ENCODE measurements around the gene PRSS57. TPM values are rescaled to one million over a fixed set of nuclear protein-coding genes. Genes with fewer than 3 reads are reported as not detected.

Gene PRSS57
- total RNA-seq (2021; fragmentation: NEBNext Ultra II Directional; extraction: Animal tissue kit (Norgen Biotek cat#: 25700)) (not detected in 2 replicates), polyA plus RNA-seq (2011; rRNA removed) (0.09 TPM in 1 of 2 replicates, not detected in the other), polyA minus RNA-seq (2011; rRNA and poly(A)+ RNA removed) (0.22 TPM in 1 of 2 replicates, not detected in the other)
- 0.18 TPM for polyA plus RNA-seq (2011; cell fraction: cytosol; rRNA removed)
- not detected for polyA plus RNA-seq (2011; cell fraction: nucleus; rRNA removed)
- polyA plus RNA-seq (2012, experiment 1 of 2): not detected in 4 replicates
- polyA plus RNA-seq (2012, experiment 2 of 2): not detected
- polyA plus RNA-seq (2013, experiment 1 of 2): 0.04 TPM
- 0.07 TPM for polyA plus RNA-seq (2013, experiment 2 of 2)
- polyA minus RNA-seq (2011; cell fraction: cytosol; rRNA and poly(A)+ RNA removed): not detected
- not detected for polyA minus RNA-seq (2011; cell fraction: nucleus; rRNA and poly(A)+ RNA removed)
- long read RNA-seq, experiment 1: 0 reads
- long read RNA-seq, experiment 2: 0 reads

DNA sequence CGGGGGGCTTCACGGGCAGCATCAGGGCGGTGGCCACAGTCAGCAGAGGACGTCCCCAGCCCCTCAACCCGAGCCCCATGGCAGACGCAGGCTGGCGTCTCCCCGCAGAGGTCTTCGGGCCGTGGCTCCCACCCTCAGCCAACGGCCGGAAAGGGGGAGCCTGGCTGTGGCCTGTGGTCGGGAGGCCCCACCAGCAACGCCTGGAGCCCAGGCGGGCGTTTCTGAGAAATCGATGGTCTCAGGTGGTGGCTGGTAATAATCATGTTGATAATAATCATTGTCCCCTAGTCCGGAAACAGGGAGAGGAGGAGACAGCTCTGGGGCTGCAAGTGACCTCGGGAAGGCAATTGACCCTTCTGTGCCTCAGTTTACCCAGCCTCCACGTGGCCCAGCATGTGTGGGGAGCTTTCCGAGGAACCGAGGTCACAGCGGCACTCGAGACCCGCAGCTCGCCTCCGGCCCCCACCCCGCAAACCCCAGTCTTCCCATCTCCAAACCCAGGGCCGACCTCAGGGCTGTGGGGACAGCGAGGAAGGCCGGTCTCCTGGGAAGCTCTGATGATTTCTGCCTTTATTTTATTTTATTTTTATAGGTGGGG is at the start of gene PRSS57:
TSS of gene PRSS57 (minus strand) at position 101 of the 598 bp plus-strand sequence. CDS start at position 79, 22 bp downstream.
- Histone ChIP-seq H3K56ac (replicated peaks; ENCODE audit: insufficient read length, low read depth, low read length) (no peak within 1 kb of the TSS), H4K20me1 (replicated peaks in 1 of 2; ENCODE audit: control insufficient read depth in 1 of 2, insufficient read depth in 2 of 2, low read length in 2 of 2) (no peaks in the 10 kb centered on the region), H3K4me1 (replicated peaks in 1 of 4; ENCODE audit: control insufficient read depth in 3 of 4, insufficient read depth in 4 of 4, low read length in 3 of 4) (no peaks in the 10 kb centered on the region), H3K36me3 (ENCODE audit: control insufficient read depth in 2 of 4, insufficient read depth in 4 of 4, low read length in 3 of 4) (no peaks in the 10 kb centered on the region), H4K8ac (ENCODE audit: extremely low read depth, insufficient read depth, low read length) (no peak within 1 kb of the TSS; the same call in 1 of the 2 replicates), H2AFZ (ENCODE audit: low read length) (no peak within 1 kb of the TSS), H3K23ac (ENCODE audit: insufficient read length) (no peak within 1 kb of the TSS), H3K9ac (replicated peaks in 1 of 4; ENCODE audit: extremely low read depth in 1 of 4, low read depth in 3 of 4, low read length in 3 of 4) (no peak within 1 kb of the TSS), H3K4me3 (ENCODE audit: extremely low read depth in 1 of 4, insufficient read depth in 2 of 4, low read depth in 3 of 4, low read length in 4 of 4) (no peak within 1 kb of the TSS), H3K18ac (ENCODE audit: extremely low read depth, low read length) (no peak within 1 kb of the TSS), H2BK5ac (ENCODE audit: low read depth, low read length) (no peak within 1 kb of the TSS), H3K79me2 (ENCODE audit: control insufficient read depth in 1 of 2, insufficient read depth in 2 of 2, low read length in 2 of 2) (no peaks in the 10 kb centered on the region), H2AK5ac (ENCODE audit: low read depth, low read length) (no peak within 1 kb of the TSS), H4K91ac (replicated peaks; ENCODE audit: insufficient read length, low read length) (no peak within 1 kb of the TSS), H2BK120ac (replicated peaks; ENCODE audit: low read depth, low read length) (no peak within 1 kb of the TSS), H3K14ac (ENCODE audit: insufficient read length) (no peak within 1 kb of the TSS), H2BK20ac (ENCODE audit: low read length) (no peak within 1 kb of the TSS), H3K27me3 (replicated peaks in 1 of 4; ENCODE audit: control insufficient read depth in 3 of 4, extremely low read depth in 1 of 4, insufficient read depth in 3 of 4, low read length in 3 of 4) (no peaks in the 10 kb centered on the region), H3K23me2 (ENCODE audit: low read depth, low read length) (no peaks in the 10 kb centered on the region), H2BK12ac (ENCODE audit: low read depth, low read length) (no peak within 1 kb of the TSS), H3K9me3 (ENCODE audit: insufficient read depth in 2 of 2, low read depth in 1 of 2, low read length in 1 of 2) (no peaks in the 10 kb centered on the region), H3K4me2 (ENCODE audit: insufficient read depth in 1 of 2, low read depth in 2 of 2, low read length in 2 of 2) (no peak within 1 kb of the TSS), H2BK15ac (ENCODE audit: low read length) (no peak within 1 kb of the TSS), H3K27ac (ENCODE audit: low read depth, low read length) (no peak within 1 kb of the TSS), H4K5ac (ENCODE audit: insufficient read length, low read depth, low read length) (no peak within 1 kb of the TSS), H3K4ac (replicated peaks; ENCODE audit: insufficient read length, low read depth, low read length) (no peak within 1 kb of the TSS), H3K79me1 (ENCODE audit: low read depth, low read length) (no peaks in the 10 kb centered on the region)
- WGBS, 2 experiments (ENCODE audit: extremely low coverage in 1 of 2, insufficient coverage in 1 of 2, insufficient read length in 1 of 2, insufficient replicate concordance in 2 of 2, low coverage in 1 of 2, low lambda C conversion rate in 2 of 2, missing lambda C conversion rate in 1 of 2): 87% methylated on average over 24 of the region's 31 CpGs; no CpG with 5 or more reads in 1 of the 2 experiments
- POLR2A ChIA-PET (ENCODE audit: partially characterized antibody): interaction anchor here (1.2 kb wide), 1 partner anchor 14 kb away, joined by 3 read pairs; no protein-coding TSS in a partner anchor
- FAIRE-seq (no peak), DNase-seq (ENCODE audit: low read depth in 1 of 2, low spot score in 2 of 2) (no peak)
- CTCF ChIA-PET (ENCODE audit: partially characterized antibody): interaction anchor here (0.8 to 1.2 kb wide), 2 partner anchors 13 to 25 kb away, joined by 3 to 4 read pairs; no protein-coding TSS in a partner anchor
- TF ChIP-seq FOSL1 (IDR thresholded peaks at IDR 0.05; ENCODE audit: insufficient read depth, low read depth, low read length) (no peak), BRCA1 (IDR thresholded peaks at IDR 0.05; ENCODE audit: low read depth, low read length) (no peak), RNF2 (IDR thresholded peaks at IDR 0.05; ENCODE audit: borderline replicate concordance, low read depth, low read length, missing control alignments, poor library complexity, severe bottlenecking) (no peak), YY1 (IDR thresholded peaks at IDR 0.05; ENCODE audit: low read depth, low read length) (no peak), SP4 (IDR thresholded peaks at IDR 0.05; ENCODE audit: low read length) (no peak), ASH2L (IDR thresholded peaks at IDR 0.05; ENCODE audit: low read length) (no peak), BCL11A (IDR thresholded peaks at IDR 0.05; ENCODE audit: low read depth in 2 of 2, low read length in 2 of 2) (no peak), GABPA (IDR thresholded peaks at IDR 0.05; ENCODE audit: borderline replicate concordance, insufficient read depth, low read length) (no peak), NRF1 (IDR thresholded peaks at IDR 0.05; ENCODE audit: low read depth, low read length) (no peak), NANOG (IDR thresholded peaks at IDR 0.05; ENCODE audit: insufficient read depth, low read depth, low read length, poor library complexity, severe bottlenecking) (no peak), SIN3A (conservative IDR thresholded peaks at IDR 0.05 in 1 of 2, IDR thresholded peaks at IDR 0.05 in 1 of 2; ENCODE audit: low read depth in 1 of 2, low read length in 2 of 2) (no peak)

All from H1 (cell line).